CD4-positive, alpha-beta memory T cell (primary cell): ENCODE data around the gene POLR2J. TPM values are rescaled to one million over a fixed set of nuclear protein-coding genes. Genes with fewer than 3 reads are reported as not detected.
"Not testable (repeated sequence)": the region's sequence is repeated elsewhere in the genome, so short reads cannot be mapped to it uniquely, and the experiment has no call there.

Experiments
- CTCF ChIA-PET: fragments of 350-600 bp; sonication (Branson Sonifier 250); formaldehyde crosslinking; loops from one replicate; lab custom pipeline; 2021; ENCODE audit warnings: inconsistent platforms; ENCODE audit not compliant: partially characterized antibody; lab: Charles Lee
- POLR2A ChIA-PET: fragments of 350-600 bp; sonication (Branson Sonifier 250); formaldehyde crosslinking; loops from one replicate; lab custom pipeline; 2021; ENCODE audit not compliant: partially characterized antibody; lab: Charles Lee
- DNase-seq, 5 donors: peaks; one replicate each; pipeline versions ENCODE4 v3.0.0 to v3.0.0-alpha.2; 2020 to 2022; ENCODE audit warnings: mixed read lengths in 1 of 5
- H3K27ac ChIP-seq: one replicate; pipeline ENCODE4 v1.7.0; 2013; ENCODE audit warnings: low read depth, low read length
- H3K27me3 ChIP-seq: 2 replicates; pipeline ENCODE4 v1.7.0; 2013; ENCODE audit warnings: mild to moderate bottlenecking, low read length, moderate library complexity; ENCODE audit not compliant: insufficient read depth
- H3K36me3 ChIP-seq: 2 replicates; pipeline ENCODE4 v1.7.0; 2013; ENCODE audit warnings: mild to moderate bottlenecking, low read length, moderate library complexity; ENCODE audit not compliant: insufficient read depth
- H3K4me1 ChIP-seq: 2 replicates; pipeline ENCODE4 v1.7.0; 2013; ENCODE audit warnings: mild to moderate bottlenecking, low read length, moderate library complexity; ENCODE audit not compliant: insufficient read depth
- H3K4me3 ChIP-seq, 2 donors: one replicate each; pipeline ENCODE4 v1.7.0; 2013; ENCODE audit warnings: low read length in 2 of 2, mild to moderate bottlenecking in 1 of 2
- H3K9me3 ChIP-seq, 2 donors: one replicate each; pipeline ENCODE4 v1.7.0; 2013; ENCODE audit warnings: low read length in 2 of 2, control low read depth in 1 of 2; ENCODE audit not compliant: control insufficient read depth in 1 of 2
- H3K27ac Mint-ChIP-seq, 7 donors: one replicate each; pipeline ENCODE4 v1.8.0; 2020 to 2021; ENCODE audit warnings: mixed read lengths in 7 of 7, mild to moderate bottlenecking in 6 of 7, inconsistent platforms in 3 of 7, moderate library complexity in 3 of 7
- H3K27me3 Mint-ChIP-seq, 2 donors: one replicate each; pipeline ENCODE4 v1.8.0; 2020 to 2021; ENCODE audit warnings: mixed read lengths in 2 of 2
- H3K36me3 Mint-ChIP-seq, 2 donors: one replicate each; pipeline ENCODE4 v1.8.0; 2020 to 2021; ENCODE audit warnings: mixed read lengths in 2 of 2, inconsistent platforms in 1 of 2, mild to moderate bottlenecking in 1 of 2
- H3K4me1 Mint-ChIP-seq, 4 donors: one replicate each; pipeline ENCODE4 v1.8.0; 2020 to 2021; ENCODE audit warnings: mixed read lengths in 4 of 4, mild to moderate bottlenecking in 1 of 4
- H3K4me3 Mint-ChIP-seq, 8 donors: one replicate each; pipeline ENCODE4 v1.8.0; 2020 to 2021; ENCODE audit warnings: mixed read lengths in 8 of 8, mild to moderate bottlenecking in 7 of 8, moderate library complexity in 6 of 8, inconsistent platforms in 3 of 8
- H3K9me3 Mint-ChIP-seq, 8 donors: one replicate each; pipeline ENCODE4 v1.8.0; 2020 to 2021; ENCODE audit warnings: mixed read lengths in 8 of 8, mild to moderate bottlenecking in 5 of 8, inconsistent platforms in 3 of 8, moderate library complexity in 1 of 8
- intact Hi-C: fragments of 100-400 bp; cut with micrococcal nuclease; formaldehyde crosslinking; loops from one replicate; pipeline ENCODE4 v1.15.1; 2023
- polyA plus RNA-seq, 2 donors: library from polyadenylated mRNA; unstranded; fragments of 300-500 nt; fragmentation: Illumina TruSeq; gene quantifications; one replicate each; pipeline ENCODE4 v1.2.3, GENCODE V29; 2021
- total RNA-seq, 2 experiments: library from RNA; stranded (reverse); gene quantifications; one replicate each; pipeline ENCODE4 v1.2.3, GENCODE V29; 2021

The POLR2J gene
- total and polyA plus RNA-seq, 4 experiments from 2014 or later = 35.8 to 126 (median 80.3) TPM

- H3K27me3 ChIP-seq, DNase-seq, intact Hi-C loops, H3K27me3 Mint-ChIP-seq, H3K36me3 ChIP-seq, H3K4me3 Mint-ChIP-seq, H3K4me1 ChIP-seq, POLR2A ChIA-PET, H3K36me3 Mint-ChIP-seq, H3K27ac ChIP-seq, H3K9me3 ChIP-seq, H3K4me1 Mint-ChIP-seq, CTCF ChIA-PET, H3K9me3 Mint-ChIP-seq, H3K27ac Mint-ChIP-seq, H3K4me3 ChIP-seq: not testable (repeated sequence)
Observed at GRCh38 chr7:102505298-102506185, 26.8 kb upstream of the POLR2J start.

GRCh38 chr7:102503141-102503540, 24.4 kb upstream of the POLR2J start:
- H3K4me3 ChIP-seq, intact Hi-C loops, H3K4me3 Mint-ChIP-seq, POLR2A ChIA-PET, H3K27ac Mint-ChIP-seq, H3K4me1 Mint-ChIP-seq, H3K4me1 ChIP-seq, H3K27ac ChIP-seq, H3K36me3 Mint-ChIP-seq, H3K36me3 ChIP-seq, H3K27me3 Mint-ChIP-seq, H3K27me3 ChIP-seq, DNase-seq, H3K9me3 ChIP-seq, CTCF ChIA-PET, H3K9me3 Mint-ChIP-seq: not testable (repeated sequence)

DNA sequence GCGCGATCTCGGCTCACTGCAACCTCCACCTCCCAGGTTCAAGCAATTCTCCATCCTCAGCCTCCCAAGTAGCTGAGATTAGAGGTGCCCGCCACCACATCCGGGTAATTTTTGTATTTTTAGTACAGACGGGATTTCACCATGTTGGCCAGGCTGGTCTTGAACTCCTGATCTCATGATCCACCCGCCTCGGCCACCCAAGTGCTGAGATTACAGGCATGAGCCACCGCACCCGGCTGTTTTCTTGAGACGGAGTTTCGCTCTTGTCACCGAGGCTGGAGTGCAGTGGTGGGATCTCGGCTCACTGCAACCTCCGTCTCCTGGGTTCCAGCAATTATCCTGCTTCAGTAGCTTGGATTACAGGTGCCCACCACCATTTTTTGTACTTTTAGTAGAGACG, 19.6 kb upstream of the POLR2J start:
- H3K9me3 ChIP-seq, intact Hi-C loops, CTCF ChIA-PET, H3K36me3 ChIP-seq, H3K36me3 Mint-ChIP-seq, POLR2A ChIA-PET, H3K4me1 Mint-ChIP-seq, H3K27ac ChIP-seq, H3K4me3 ChIP-seq, H3K9me3 Mint-ChIP-seq, H3K27me3 ChIP-seq, DNase-seq, H3K4me3 Mint-ChIP-seq, H3K27me3 Mint-ChIP-seq, H3K27ac Mint-ChIP-seq, H3K4me1 ChIP-seq: not testable (repeated sequence)

- H3K4me1 ChIP-seq, H3K9me3 Mint-ChIP-seq, H3K4me1 Mint-ChIP-seq, H3K36me3 Mint-ChIP-seq, H3K4me3 Mint-ChIP-seq, CTCF ChIA-PET, H3K36me3 ChIP-seq, H3K27me3 ChIP-seq, H3K9me3 ChIP-seq, intact Hi-C loops, H3K27ac ChIP-seq, H3K27me3 Mint-ChIP-seq, H3K4me3 ChIP-seq, DNase-seq, POLR2A ChIA-PET, H3K27ac Mint-ChIP-seq: not testable (repeated sequence)
Observed at GRCh38 chr7:102497308-102497707, 18.6 kb upstream of the POLR2J start.

DNA sequence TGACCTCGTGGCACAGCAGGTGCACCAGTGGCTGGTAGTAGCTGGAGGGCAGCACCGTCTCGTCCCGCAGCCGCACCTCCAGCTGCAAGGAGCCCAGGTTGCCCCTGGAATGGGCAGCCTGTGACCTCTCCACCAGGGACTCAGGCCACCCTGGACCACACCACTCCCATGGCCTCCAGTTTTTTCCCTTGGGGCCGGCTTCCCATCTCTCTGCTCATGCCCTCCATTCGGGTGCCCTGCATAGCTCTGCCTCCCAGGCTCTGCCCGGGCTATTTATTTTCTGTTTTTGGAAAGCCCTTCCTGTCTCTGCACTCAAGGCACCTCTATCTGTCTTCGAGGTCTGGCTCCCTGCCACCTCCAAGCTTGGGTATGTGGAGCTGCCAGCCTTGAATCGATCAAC, 18.1 kb upstream of the POLR2J start:
- H3K36me3 ChIP-seq, H3K27ac Mint-ChIP-seq, H3K36me3 Mint-ChIP-seq, H3K4me1 Mint-ChIP-seq, intact Hi-C loops, POLR2A ChIA-PET, H3K27ac ChIP-seq, CTCF ChIA-PET, H3K27me3 Mint-ChIP-seq, H3K9me3 ChIP-seq, H3K27me3 ChIP-seq, H3K9me3 Mint-ChIP-seq, H3K4me3 ChIP-seq, H3K4me3 Mint-ChIP-seq, DNase-seq, H3K4me1 ChIP-seq: not testable (repeated sequence)

GRCh38 chr7:102494473-102495149, 15.9 kb upstream of the POLR2J start:
- H3K4me1 ChIP-seq, H3K9me3 ChIP-seq, H3K27ac ChIP-seq, H3K4me1 Mint-ChIP-seq, POLR2A ChIA-PET, DNase-seq, H3K9me3 Mint-ChIP-seq, H3K27me3 Mint-ChIP-seq, H3K4me3 ChIP-seq, H3K4me3 Mint-ChIP-seq, intact Hi-C loops, CTCF ChIA-PET, H3K36me3 ChIP-seq, H3K36me3 Mint-ChIP-seq, H3K27ac Mint-ChIP-seq, H3K27me3 ChIP-seq: not testable (repeated sequence)

DNA sequence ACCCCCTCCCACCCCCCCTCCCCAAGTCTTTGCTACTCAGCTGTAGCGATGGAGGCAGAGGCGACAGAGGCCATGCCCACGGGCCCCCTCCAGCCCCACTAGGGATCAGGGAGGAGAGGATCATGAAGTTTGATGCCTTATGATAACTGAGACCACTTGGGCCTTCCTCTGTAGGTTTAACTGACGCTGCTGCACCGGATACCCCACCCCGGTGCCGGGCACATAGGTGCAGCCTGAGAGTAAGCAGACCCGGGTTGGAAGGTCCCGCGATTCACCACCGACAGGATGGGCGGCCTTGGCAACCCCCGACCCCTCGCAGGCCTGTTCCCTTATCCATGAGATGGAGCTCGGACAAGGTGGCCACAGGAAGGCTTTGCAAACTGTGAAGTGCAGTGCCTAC, 15.3 kb upstream of the POLR2J start:
- H3K27me3 ChIP-seq, H3K4me1 Mint-ChIP-seq, H3K9me3 ChIP-seq, H3K36me3 Mint-ChIP-seq, H3K4me3 Mint-ChIP-seq, H3K4me1 ChIP-seq, H3K36me3 ChIP-seq, intact Hi-C loops, H3K27me3 Mint-ChIP-seq, H3K27ac ChIP-seq, H3K4me3 ChIP-seq, H3K27ac Mint-ChIP-seq, POLR2A ChIA-PET, CTCF ChIA-PET, H3K9me3 Mint-ChIP-seq: not testable (repeated sequence)
- DNase-seq = peak; percentile 22 to 46 (median 35)
